Gastrocnemius medialis (tissue), 4 donors: Measurements from ENCODE around the gene PALD1. TPM values are rescaled to one million over a fixed set of nuclear protein-coding genes. Genes with fewer than 3 reads are reported as not detected.

Source experiments
- ATAC-seq, 2 donors: fragments of 150-250 bp; one replicate each; pipeline ENCODE4 v1.9.1; 2016
- DNase-seq, 2 donors: peaks; one replicate each; pipeline ENCODE4 v3.0.0-alpha.2; 2019
- H3K27ac ChIP-seq, 4 donors: fragments of 200-600 bp; sonication (generic); 1 replicate in 1 of 4; 2 replicates in 3 of 4; pipeline ENCODE4 v1.5.1; 2016 to 2018; ENCODE audit warnings: mild to moderate bottlenecking in 2 of 4, moderate library complexity in 1 of 4
- H3K27me3 ChIP-seq, 3 donors: fragments of 200-600 bp; sonication (generic) in 2 of 3; 1 replicate in 1 of 3; 2 replicates in 2 of 3; pipeline versions ENCODE4 v1.5.1 to v1.6.0; 2016 to 2019; ENCODE audit warnings: mild to moderate bottlenecking in 1 of 3, moderate library complexity in 1 of 3
- H3K36me3 ChIP-seq, 2 donors: fragments of 200-600 bp; sonication (generic) in 1 of 2; one replicate each; pipeline ENCODE4 v1.5.1; 2017 to 2018
- H3K4me1 ChIP-seq, 2 donors: fragments of 200-600 bp; sonication (generic) in 1 of 2; one replicate each; pipeline ENCODE4 v1.5.1; 2016 to 2017; ENCODE audit warnings: mild to moderate bottlenecking in 2 of 2
- H3K4me3 ChIP-seq, 4 donors: fragments of 200-600 bp; sonication (generic) in 3 of 4; 1 replicate in 1 of 4; 2 replicates in 3 of 4; pipeline ENCODE4 v1.5.1; 2016 to 2019; ENCODE audit warnings: mild to moderate bottlenecking in 2 of 4
- H3K9me3 ChIP-seq, 3 donors: fragments of 200-600 bp; sonication (generic) in 2 of 3; 1 replicate in 1 of 3; 2 replicates in 2 of 3; pipeline ENCODE4 v1.5.1; 2016 to 2019
- POLR2A ChIP-seq, 2 donors: fragments of 450-650 bp; IDR thresholded peaks; one replicate each; pipeline ENCODE4 v1.6.1; 2017; ENCODE audit warnings: antibody characterized with exemption in 2 of 2, mild to moderate bottlenecking in 2 of 2, moderate library complexity in 2 of 2
- in situ Hi-C, 4 donors: fragments of 200-750 bp; cut with MboI; loops; one replicate each; pipeline versions ENCODE4 v1.15.0 to v1.8.0; 2017; ENCODE audit warnings: low sequenced_read_pairs in 4 of 4
- intact Hi-C: fragments of 100-400 bp; cut with DNase I; formaldehyde crosslinking; loops from one replicate; pipeline ENCODE4 v1.15.1; 2023; ENCODE audit warnings: low total_unique reads
- total RNA-seq, 4 donors: library from RNA; depleted of rRNA; stranded (reverse); fragments of >200 nt; gene quantifications; one replicate each; pipeline versions ENCODE4 v1.1.0 to v1.2.3, GENCODE V29; 2016
- TF ChIP-seq, protein P1 (sequence below), 5 experiments: fragments of 450-650 bp in 3 of 5; fragments of 200-600 bp in 2 of 5; sonication (generic) in 2 of 5; IDR thresholded peaks in 4 of 5; conservative IDR thresholded peaks in 1 of 5; 1 replicate in 4 of 5; 2 replicates in 1 of 5; pipeline ENCODE4 v1.5.1; 2016 to 2019; ENCODE audit warnings: antibody characterized with exemption in 5 of 5, mild to moderate bottlenecking in 3 of 5, moderate library complexity in 3 of 5

PALD1 gene
- total RNA-seq, 4 donors from 2014 or later: 1.4 to 4.1 (median 2.3) TPM

DNA sequence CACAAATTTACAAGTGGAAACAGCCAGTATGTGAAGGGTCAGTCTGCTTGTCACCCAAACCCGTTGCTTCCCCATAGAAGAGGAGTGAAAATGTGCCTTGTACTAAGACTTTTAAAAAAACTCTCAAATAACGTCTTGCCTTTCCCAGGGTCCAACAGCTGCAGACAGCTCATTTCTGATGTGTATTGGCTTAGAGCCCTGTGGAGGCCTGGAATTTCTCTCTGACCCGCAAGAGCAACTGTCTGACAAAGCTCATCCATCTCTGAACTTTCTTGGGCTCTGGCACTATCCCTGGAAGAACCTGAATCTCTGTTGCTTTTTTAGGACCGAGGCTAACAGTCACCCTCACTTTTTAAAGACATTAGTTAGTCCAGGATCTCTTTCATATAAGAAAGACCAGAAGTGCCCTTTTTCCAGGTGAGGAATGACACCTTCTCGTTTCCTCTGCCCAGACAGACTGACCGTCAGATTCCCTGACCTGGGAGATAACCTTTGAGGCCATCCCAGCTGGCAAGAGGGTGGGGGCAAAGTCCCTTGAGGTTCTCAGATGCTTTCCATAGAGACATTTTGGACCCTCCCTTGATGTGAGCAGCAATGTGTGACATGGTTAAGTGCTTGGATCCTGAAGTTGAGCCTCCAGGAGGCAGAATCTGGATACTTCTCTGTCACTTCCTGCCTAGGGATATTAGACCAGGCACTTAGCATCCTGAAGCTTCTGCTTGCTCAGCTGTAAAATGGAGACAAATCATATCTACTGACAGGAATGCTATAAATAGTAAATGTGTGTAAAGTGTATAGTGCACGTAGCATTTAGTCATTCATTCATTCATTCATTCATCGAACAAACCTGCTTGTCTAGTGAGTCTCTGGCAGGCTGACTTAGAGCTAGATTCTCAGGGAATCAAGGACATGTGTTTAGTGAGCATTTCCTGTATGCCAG is 32.6 kb upstream of the PALD1 start:
- H3K4me1 ChIP-seq: peaks cover 5 to 14% of the 10 kb centered on the region in 2 donors
- H3K4me3 ChIP-seq: no peak overlapping the region
- H3K27ac ChIP-seq: no peak overlapping the region
- H3K27me3 ChIP-seq: peaks cover 7 to 15% (median 10%) of the 10 kb centered on the region in 3 donors
- intact Hi-C loops (no loop called here), in situ Hi-C loops (loop anchor here in 1 of 4 donors (25.0 kb wide), 1 partner anchor 316 kb away; no protein-coding TSS in a partner anchor)
- H3K9me3 ChIP-seq: no peaks in the 10 kb centered on the region
- no peaks in the 10 kb centered on the region for H3K36me3 ChIP-seq
- ATAC-seq (peak in 1 of 2 donors; percentile 12), DNase-seq (no peak)
- TF ChIP-seq, protein P1, sequence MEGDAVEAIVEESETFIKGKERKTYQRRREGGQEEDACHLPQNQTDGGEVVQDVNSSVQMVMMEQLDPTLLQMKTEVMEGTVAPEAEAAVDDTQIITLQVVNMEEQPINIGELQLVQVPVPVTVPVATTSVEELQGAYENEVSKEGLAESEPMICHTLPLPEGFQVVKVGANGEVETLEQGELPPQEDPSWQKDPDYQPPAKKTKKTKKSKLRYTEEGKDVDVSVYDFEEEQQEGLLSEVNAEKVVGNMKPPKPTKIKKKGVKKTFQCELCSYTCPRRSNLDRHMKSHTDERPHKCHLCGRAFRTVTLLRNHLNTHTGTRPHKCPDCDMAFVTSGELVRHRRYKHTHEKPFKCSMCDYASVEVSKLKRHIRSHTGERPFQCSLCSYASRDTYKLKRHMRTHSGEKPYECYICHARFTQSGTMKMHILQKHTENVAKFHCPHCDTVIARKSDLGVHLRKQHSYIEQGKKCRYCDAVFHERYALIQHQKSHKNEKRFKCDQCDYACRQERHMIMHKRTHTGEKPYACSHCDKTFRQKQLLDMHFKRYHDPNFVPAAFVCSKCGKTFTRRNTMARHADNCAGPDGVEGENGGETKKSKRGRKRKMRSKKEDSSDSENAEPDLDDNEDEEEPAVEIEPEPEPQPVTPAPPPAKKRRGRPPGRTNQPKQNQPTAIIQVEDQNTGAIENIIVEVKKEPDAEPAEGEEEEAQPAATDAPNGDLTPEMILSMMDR (IDR thresholded peaks at IDR 0.05 in 4 of 5, conservative IDR thresholded peaks at IDR 0.05 in 1 of 5): no peak
- TF ChIP-seq POLR2A (IDR thresholded peaks at IDR 0.05): no peak

DNA sequence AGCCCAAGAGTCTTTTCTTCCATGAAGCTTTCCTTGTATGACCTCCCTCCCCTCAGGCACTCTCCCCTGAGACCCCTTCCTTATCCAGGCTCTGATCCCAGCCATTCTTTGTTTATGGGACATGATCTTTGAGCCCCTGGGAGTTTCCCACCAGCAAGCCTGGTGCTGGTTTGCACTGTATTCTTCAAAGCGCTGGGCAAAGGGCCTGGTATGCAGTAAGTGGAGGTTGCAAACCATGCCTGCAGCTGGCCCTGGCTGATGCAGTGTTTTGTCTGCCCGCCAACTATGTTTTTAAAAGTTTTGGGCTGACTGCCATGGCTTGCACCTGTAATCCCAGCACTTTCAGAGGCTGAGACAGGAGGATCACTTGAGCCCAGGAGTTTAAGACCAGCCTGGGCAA is 30.3 kb upstream of the PALD1 start:
- in situ Hi-C loops (loop anchor here in 1 of 4 donors (25.0 kb wide), 1 partner anchor 314 kb away; no protein-coding TSS in a partner anchor), intact Hi-C loops (no loop called here)
- DNase-seq (no peak), ATAC-seq (no peak)
- TF ChIP-seq, protein P1 (IDR thresholded peaks at IDR 0.05 in 4 of 5, conservative IDR thresholded peaks at IDR 0.05 in 1 of 5): no peak
- TF ChIP-seq POLR2A (IDR thresholded peaks at IDR 0.05): no peak
- Histone ChIP-seq H3K9me3 (no peaks in the 10 kb centered on the region), H3K4me1 (peaks cover 5 to 11% of the 10 kb centered on the region in 2 donors), H3K36me3 (no peaks in the 10 kb centered on the region), H3K27ac (no peak overlapping the region), H3K27me3 (no peaks in the 10 kb centered on the region), H3K4me3 (no peak overlapping the region)

DNA sequence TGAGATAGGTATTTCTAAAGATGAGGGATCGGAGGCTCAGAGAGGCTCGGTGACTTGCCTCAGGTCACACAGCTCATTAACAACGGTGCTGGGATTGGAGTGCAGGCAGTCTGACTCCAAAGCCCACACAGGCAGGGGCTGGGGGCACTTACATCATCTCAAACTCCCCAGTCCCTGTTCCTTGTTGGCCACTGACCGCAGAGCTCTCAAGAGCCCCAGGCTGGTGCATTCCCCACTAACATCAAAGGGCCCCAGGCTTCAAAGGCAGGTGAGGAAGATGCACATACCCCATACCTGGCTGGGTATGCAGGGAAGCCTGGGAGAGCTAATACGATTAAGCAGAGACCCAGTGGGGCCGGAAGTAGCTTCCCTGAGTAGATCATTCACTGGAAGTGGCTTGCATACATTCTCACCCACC is 23.3 kb upstream of the PALD1 start:
- intact Hi-C loops (loop anchor here (10.0 kb wide), 1 partner anchor 430 kb away; the partner anchor contains the start of gene PCBD1), in situ Hi-C loops (loop anchor here in 1 of 4 donors (25.0 kb wide), 1 partner anchor 307 kb away; no protein-coding TSS in a partner anchor)
- Histone ChIP-seq H3K27me3 (no peaks in the 10 kb centered on the region), H3K9me3 (no peaks in the 10 kb centered on the region), H3K36me3 (no peaks in the 10 kb centered on the region), H3K4me3 (no peak overlapping the region), H3K27ac (no peak overlapping the region), H3K4me1 (peaks cover 4 to 10% of the 10 kb centered on the region in 2 donors)
- no peak for DNase-seq
- no peak for ATAC-seq
- TF ChIP-seq, protein P1 (IDR thresholded peaks at IDR 0.05 in 4 of 5, conservative IDR thresholded peaks at IDR 0.05 in 1 of 5): no peak
- TF ChIP-seq POLR2A (IDR thresholded peaks at IDR 0.05): no peak

DNA sequence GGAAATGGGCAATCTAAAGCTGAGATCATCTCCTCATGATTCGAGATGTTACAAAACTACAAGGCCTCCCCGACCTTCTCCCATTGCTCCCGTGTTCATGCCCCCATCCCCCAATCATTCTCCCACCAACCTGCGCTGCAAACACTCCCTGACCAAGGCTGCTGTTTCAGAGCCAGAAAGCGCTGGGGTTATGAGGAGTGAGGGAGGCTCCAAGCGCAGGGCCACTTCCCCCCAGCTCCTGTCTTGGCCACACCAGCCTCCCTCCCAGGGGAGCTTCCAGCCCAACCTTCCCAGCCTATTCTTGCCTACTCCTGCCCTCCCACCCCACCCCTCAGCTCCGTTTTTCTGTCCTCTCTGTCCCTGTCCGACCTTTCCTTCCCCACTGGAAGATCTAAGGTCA is 22.4 kb upstream of the PALD1 start:
- intact Hi-C loops: loop anchor here (10.0 kb wide), 1 partner anchor 429 kb away; the partner anchor contains the start of gene PCBD1
- Histone ChIP-seq H3K4me1 (peaks cover 4 to 10% of the 10 kb centered on the region in 2 donors), H3K9me3 (no peaks in the 10 kb centered on the region), H3K27me3 (no peaks in the 10 kb centered on the region), H3K36me3 (no peaks in the 10 kb centered on the region), H3K4me3 (no peak overlapping the region), H3K27ac (no peak overlapping the region)
- ATAC-seq (no peak), DNase-seq (no peak)
- in situ Hi-C loops: loop anchor here in 1 of 4 donors (25.0 kb wide), 1 partner anchor 306 kb away; no protein-coding TSS in a partner anchor
- TF ChIP-seq POLR2A (IDR thresholded peaks at IDR 0.05): no peak
- TF ChIP-seq, protein P1 (IDR thresholded peaks at IDR 0.05 in 4 of 5, conservative IDR thresholded peaks at IDR 0.05 in 1 of 5): no peak
